H9 (cell line): Measurements from ENCODE around the gene KBTBD13. TPM values are rescaled to one million over a fixed set of nuclear protein-coding genes. Genes with fewer than 3 reads are reported as not detected.

Experiments
- DNase-seq: peaks from one replicate; pipeline ENCODE4 v3.0.0-alpha.2; 2017
- H2AFZ ChIP-seq: one replicate; pipeline ENCODE4 v1.6.1; 2013; ENCODE audit warnings: mild to moderate bottlenecking, low read length, control low read depth, moderate library complexity
- H2AK5ac ChIP-seq: 2 replicates; pipeline ENCODE4 v1.6.1; 2013; ENCODE audit warnings: low read length, control low read depth, mixed read lengths; ENCODE audit not compliant: insufficient read length
- H2BK120ac ChIP-seq: one replicate; pipeline ENCODE4 v1.6.1; 2013; ENCODE audit warnings: low read depth, mild to moderate bottlenecking, low read length, control low read depth, inconsistent platforms; ENCODE audit not compliant: poor library complexity, severe bottlenecking
- H2BK12ac ChIP-seq: 2 replicates; pipeline ENCODE4 v1.6.1; 2013; ENCODE audit warnings: low read length, control low read depth, mixed read lengths, low read depth; ENCODE audit not compliant: insufficient read length
- H2BK15ac ChIP-seq: 2 replicates; pipeline ENCODE4 v1.6.1; 2013; ENCODE audit warnings: low read depth, low read length, control low read depth
- H2BK20ac ChIP-seq: one replicate; pipeline ENCODE4 v1.6.1; 2013; ENCODE audit warnings: low read depth, mild to moderate bottlenecking, low read length, control low read depth, inconsistent platforms; ENCODE audit not compliant: poor library complexity, severe bottlenecking
- H2BK5ac ChIP-seq: 2 replicates; pipeline ENCODE4 v1.6.1; 2013; ENCODE audit warnings: low read length, control low read depth, mixed read lengths; ENCODE audit not compliant: insufficient read length
- H3K14ac ChIP-seq: 2 replicates; pipeline ENCODE4 v1.6.1; 2013; ENCODE audit warnings: low read length, control low read depth; ENCODE audit not compliant: insufficient read depth
- H3K18ac ChIP-seq: 2 replicates; pipeline ENCODE4 v1.6.1; 2013; ENCODE audit warnings: low read depth, mild to moderate bottlenecking, mixed read lengths, low read length, control low read depth; ENCODE audit not compliant: insufficient read length
- H3K23ac ChIP-seq: 2 replicates; pipeline ENCODE4 v1.6.1; 2013; ENCODE audit warnings: low read length, control low read depth, mixed read lengths, low read depth; ENCODE audit not compliant: insufficient read length
- H3K23me2 ChIP-seq: 2 replicates; pipeline ENCODE4 v1.6.1; 2013; ENCODE audit warnings: low read depth, mild to moderate bottlenecking, mixed read lengths, low read length, control low read depth; ENCODE audit not compliant: insufficient read length, poor library complexity, severe bottlenecking
- H3K27ac ChIP-seq: 2 replicates; pipeline ENCODE4 v1.5.1; 2013; ENCODE audit warnings: low read length, control low read depth, mixed read lengths, low read depth; ENCODE audit not compliant: insufficient read length
- H3K27me3 ChIP-seq: 2 replicates; pipeline ENCODE4 v1.6.1; 2013; ENCODE audit warnings: low read length, control low read depth, inconsistent platforms; ENCODE audit not compliant: insufficient read depth
- H3K4ac ChIP-seq: 2 replicates; pipeline ENCODE4 v1.6.1; 2013; ENCODE audit warnings: low read depth, mild to moderate bottlenecking, control low read depth, inconsistent platforms, low read length, moderate library complexity
- H3K4me1 ChIP-seq: 2 replicates; pipeline ENCODE4 v1.6.1; 2013; ENCODE audit warnings: low read length, control low read depth, inconsistent platforms; ENCODE audit not compliant: insufficient read depth
- H3K4me2 ChIP-seq: 2 replicates; pipeline ENCODE4 v1.6.1; 2013; ENCODE audit warnings: low read length, control low read depth, mixed read lengths; ENCODE audit not compliant: insufficient read length, insufficient read depth
- H3K56ac ChIP-seq: 2 replicates; pipeline ENCODE4 v1.6.1; 2013; ENCODE audit warnings: low read depth, mild to moderate bottlenecking, mixed read lengths, low read length, control low read depth; ENCODE audit not compliant: insufficient read length
- H3K79me1 ChIP-seq: 2 replicates; pipeline ENCODE4 v1.6.1; 2013; ENCODE audit warnings: low read depth, mild to moderate bottlenecking, moderate library complexity, low read length, control low read depth, inconsistent platforms; ENCODE audit not compliant: insufficient read depth, poor library complexity, severe bottlenecking
- H3K79me2 ChIP-seq: 2 replicates; pipeline ENCODE4 v1.6.1; 2013; ENCODE audit warnings: low read length, control low read depth, inconsistent platforms; ENCODE audit not compliant: insufficient read depth
- H3K9ac ChIP-seq: 2 replicates; pipeline ENCODE4 v1.6.1; 2013; ENCODE audit warnings: low read length, control low read depth, mixed read lengths; ENCODE audit not compliant: insufficient read length; ENCODE audit errors: extremely low read depth
- H3K9me3 ChIP-seq: one replicate; pipeline ENCODE4 v1.6.1; 2013; ENCODE audit warnings: low read depth, low read length, inconsistent platforms; ENCODE audit not compliant: control insufficient read depth
- H3T11ph ChIP-seq: one replicate; pipeline ENCODE4 v1.6.1; 2013; ENCODE audit warnings: mild to moderate bottlenecking, low read length, control low read depth, inconsistent platforms
- H4K20me1 ChIP-seq: one replicate; pipeline ENCODE4 v1.6.1; 2013; ENCODE audit not compliant: control insufficient read depth, insufficient read length, insufficient read depth
- H4K5ac ChIP-seq: 2 replicates; pipeline ENCODE4 v1.6.1; 2013; ENCODE audit warnings: low read depth, mild to moderate bottlenecking, mixed read lengths, low read length, control low read depth; ENCODE audit not compliant: insufficient read length
- H4K8ac ChIP-seq: replicated peaks from 2 replicates; pipeline ENCODE4 v1.6.1; 2013; ENCODE audit warnings: low read length, control low read depth, mixed read lengths, low read depth; ENCODE audit not compliant: insufficient read length
- H4K91ac ChIP-seq: 2 replicates; pipeline ENCODE4 v1.6.1; 2013; ENCODE audit warnings: low read depth, mild to moderate bottlenecking, moderate library complexity, mixed read lengths, low read length, control low read depth; ENCODE audit not compliant: insufficient read length
- H3K27ac Mint-ChIP-seq, 3 experiments: 2 replicates in 2 of 3; 3 replicates in 1 of 3; pipeline ENCODE4 v1.8.0; 2020 to 2021; ENCODE audit warnings: mixed read lengths in 3 of 3, mild to moderate bottlenecking in 1 of 3, moderate library complexity in 1 of 3
- H3K27me3 Mint-ChIP-seq: 2 replicates; pipeline ENCODE4 v1.8.0; 2021; ENCODE audit warnings: low read depth, mild to moderate bottlenecking, moderate library complexity, mixed read lengths
- H3K36me3 Mint-ChIP-seq, 3 experiments: 2 replicates in 2 of 3; 3 replicates in 1 of 3; pipeline ENCODE4 v1.8.0; 2020 to 2021; ENCODE audit warnings: low read depth in 3 of 3, mixed read lengths in 3 of 3; ENCODE audit not compliant: insufficient read depth in 1 of 3
- H3K4me1 Mint-ChIP-seq, 2 experiments: 2 replicates each; pipeline ENCODE4 v1.8.0; 2020; ENCODE audit warnings: mixed read lengths in 2 of 2
- H3K4me3 Mint-ChIP-seq, 2 experiments: 2 replicates in 1 of 2; 3 replicates in 1 of 2; pipeline ENCODE4 v1.8.0; 2020 to 2021; ENCODE audit warnings: mild to moderate bottlenecking in 2 of 2, mixed read lengths in 2 of 2, moderate library complexity in 1 of 2
- H3K9me3 Mint-ChIP-seq, 2 experiments: 2 replicates in 1 of 2; 3 replicates in 1 of 2; pipeline ENCODE4 v1.8.0; 2020; ENCODE audit warnings: mild to moderate bottlenecking in 2 of 2, mixed read lengths in 2 of 2, moderate library complexity in 1 of 2
- CTCF ChIP-seq: fragments of 200-600 bp; sonication (generic); conservative IDR thresholded peaks from 3 replicates; pipeline ENCODE4 v1.8.0; 2021; ENCODE audit warnings: antibody characterized with exemption, mild to moderate bottlenecking
- WGBS: extraction: QIAGEN DNeasy Blood & Tissue Kit; methylation state at CpG from one replicate; pipeline ENCODE4 v1.1.7; 2013; ENCODE audit warnings: missing lambda C conversion rate, low lambda C conversion rate, mixed read lengths; ENCODE audit not compliant: insufficient read length; ENCODE audit errors: extremely low coverage; 5-methylcytosine and 5-hydroxymethylcytosine counted together
- total RNA-seq: library from RNA; stranded (reverse); gene quantifications from 2 replicates; pipeline ENCODE4 v1.2.1, GENCODE V29; 2021

The KBTBD13 gene
- total RNA-seq, 1 experiment from 2014 or later, result not detected

GRCh38 chr15:65034719-65035118 lies 41.8 kb upstream of the KBTBD13 start:
- Histone ChIP-seq H2BK15ac (no peak overlapping the region), H3K4me2 (no peak overlapping the region), H2AFZ (no peak overlapping the region), H4K91ac (no peak overlapping the region), H3K18ac (no peak overlapping the region), H2BK5ac (no peak overlapping the region), H3K27ac (no peak overlapping the region), H3K4me1 (no peaks in the 10 kb centered on the region; the same call in 1 of the 2 replicates), H3K23me2 (no peaks in the 10 kb centered on the region), H4K8ac (no peak overlapping the region), H3K79me1 (no peaks in the 10 kb centered on the region), H2BK12ac (no peak overlapping the region), H3K9ac (no peak overlapping the region), H3K79me2 (no peaks in the 10 kb centered on the region), H4K5ac (no peak overlapping the region), H3K23ac (no peak overlapping the region), H2BK120ac (no peak overlapping the region), H3K14ac (no peak overlapping the region), H2AK5ac (no peak overlapping the region), H2BK20ac (no peak overlapping the region), H3K4ac (no peak overlapping the region), H3T11ph (no peak overlapping the region), H3K27me3 (no peaks in the 10 kb centered on the region), H3K9me3 (no peaks in the 10 kb centered on the region), H4K20me1 (no peaks in the 10 kb centered on the region), H3K56ac (no peak overlapping the region)
- H3K4me3 Mint-ChIP-seq, result no peak overlapping the region
- no peak overlapping the region for H3K27ac Mint-ChIP-seq
- no peak for DNase-seq
- peaks cover 8% of the 10 kb centered on the region; the same call in 1 of the 2 replicates for H3K27me3 Mint-ChIP-seq
- WGBS, result no CpG with 5 or more reads among the region's 11 CpGs
- H3K36me3 Mint-ChIP-seq, result no peaks in the 10 kb centered on the region
- H3K9me3 Mint-ChIP-seq, result no peaks in the 10 kb centered on the region
- peaks cover 8% of the 10 kb centered on the region in 2 experiments for H3K4me1 Mint-ChIP-seq
- no peak for TF ChIP-seq CTCF
